Lower leg skin (tissue), 3 donors: ENCODE measurements around the gene RIPOR2.

Experiments
- CTCF ChIP-seq, 3 donors: fragments of 450-650 bp; IDR thresholded peaks; one replicate each; pipeline ENCODE4 v1.5.1; 2016; ENCODE audit warnings: antibody characterized with exemption in 3 of 3, mild to moderate bottlenecking in 3 of 3, moderate library complexity in 2 of 3
- POLR2A ChIP-seq, 2 donors: fragments of 450-650 bp; IDR thresholded peaks; one replicate each; pipeline ENCODE4 v1.6.1; 2016 to 2017; ENCODE audit warnings: antibody characterized with exemption in 2 of 2, mild to moderate bottlenecking in 1 of 2, moderate library complexity in 1 of 2

GRCh38 chr6:24854077-24854666, 81.6 kb downstream of the RIPOR2 start:
- TF ChIP-seq CTCF (IDR thresholded peaks at IDR 0.05) = no peak
- no peak for TF ChIP-seq POLR2A (IDR thresholded peaks at IDR 0.05)
